ENCODE results near the gene DNAJC22.

- no peak for TF ChIP-seq CTCF (IDR thresholded peaks at IDR 0.05)
- TF ChIP-seq, protein P1, sequence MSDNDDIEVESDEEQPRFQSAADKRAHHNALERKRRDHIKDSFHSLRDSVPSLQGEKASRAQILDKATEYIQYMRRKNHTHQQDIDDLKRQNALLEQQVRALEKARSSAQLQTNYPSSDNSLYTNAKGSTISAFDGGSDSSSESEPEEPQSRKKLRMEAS (CRISPR knock-in tag; IDR thresholded peaks at IDR 0.05) = no peak
- no peak for TF ChIP-seq CBFB (CRISPR knock-in tag; IDR thresholded peaks at IDR 0.05; ENCODE audit: low read depth)
- no peak for TF ChIP-seq USF2 (CRISPR knock-in tag; IDR thresholded peaks at IDR 0.05)
- TF ChIP-seq SP1 (CRISPR knock-in tag; conservative IDR thresholded peaks at IDR 0.05) = no peak
- TF ChIP-seq HMGXB4 (CRISPR knock-in tag; IDR thresholded peaks at IDR 0.05) = no peak
Measured at GRCh38 chr12:49342914-49343731, 3.6 kb upstream of the DNAJC22 start.

All from WTC11 (cell line).